Aorta (tissue), 5 donors: Measurements from ENCODE around the gene MYO18A. TPM values are rescaled to one million over a fixed set of nuclear protein-coding genes. Genes with fewer than 3 reads are reported as not detected.
"Not testable (repeated sequence)": the region's sequence is repeated elsewhere in the genome, so short reads cannot be mapped to it uniquely, and the experiment has no call there.

Experiments used
- ATAC-seq: fragments of 200-7000 bp; cut with Tn5 transposase; one replicate; pipeline ENCODE4 v1.9.1; 2022; ENCODE audit warnings: moderate library complexity; ENCODE audit not compliant: low FRiP score
- DNase-seq, 2 donors: peaks; one replicate each; pipeline ENCODE4 v3.0.0-alpha.2; 2020
- H3K27ac ChIP-seq, 2 donors: one replicate each; pipeline ENCODE4 v1.5.1; 2013; ENCODE audit warnings: low read length in 2 of 2, mild to moderate bottlenecking in 2 of 2, moderate library complexity in 2 of 2, control low read depth in 1 of 2, inconsistent platforms in 1 of 2, low read depth in 1 of 2
- H3K27me3 ChIP-seq, 2 donors: one replicate each; pipeline ENCODE4 v1.6.1; 2013; ENCODE audit warnings: control low read depth in 1 of 2, low read length in 1 of 2, mild to moderate bottlenecking in 1 of 2, moderate library complexity in 1 of 2; ENCODE audit not compliant: insufficient read depth in 2 of 2, control insufficient read depth in 1 of 2
- H3K36me3 ChIP-seq, 2 donors: one replicate each; pipeline ENCODE4 v1.6.1; 2013; ENCODE audit warnings: control low read depth in 1 of 2, low read length in 1 of 2, mild to moderate bottlenecking in 1 of 2; ENCODE audit not compliant: insufficient read depth in 2 of 2, control insufficient read depth in 1 of 2
- H3K4me1 ChIP-seq, 2 donors: one replicate each; pipeline ENCODE4 v1.6.1; 2013; ENCODE audit warnings: low read length in 2 of 2, control low read depth in 1 of 2, mild to moderate bottlenecking in 1 of 2, moderate library complexity in 1 of 2; ENCODE audit not compliant: insufficient read depth in 2 of 2, control insufficient read depth in 1 of 2
- H3K4me3 ChIP-seq, 2 donors: one replicate each; pipeline ENCODE4 v1.5.1; 2013; ENCODE audit warnings: low read length in 2 of 2, control low read depth in 1 of 2, mild to moderate bottlenecking in 1 of 2
- H3K9me3 ChIP-seq: one replicate; pipeline ENCODE4 v1.6.1; 2013; ENCODE audit warnings: mild to moderate bottlenecking, low read length; ENCODE audit not compliant: control insufficient read depth
- WGBS, 2 donors: extraction: QIAGEN DNeasy Blood & Tissue Kit; methylation state at CpG; one replicate each; pipeline ENCODE4 v1.1.7; 2013; 5-methylcytosine and 5-hydroxymethylcytosine counted together
- intact Hi-C, 2 donors: fragments of 100-400 bp; cut with DNase I; formaldehyde crosslinking; loops; one replicate each; pipeline versions ENCODE4 v1.14.2 to v1.15.0; 2022
- polyA plus RNA-seq, 2 donors: library from polyadenylated mRNA; stranded (reverse); fragments of 200-250 nt; gene quantifications; one replicate each; pipeline ENCODE4 v1.2.3, GENCODE V29; 2013
- total RNA-seq, 2 donors: library from RNA; stranded (reverse); fragmentation: NEBNext Ultra II Directional; extraction: Animal tissue kit (Norgen Biotek cat#: 25700); gene quantifications; one replicate each; pipeline ENCODE4 v1.2.1, GENCODE V29; 2021
- donor health status: healthy with polysubstance abuse.
- donor health status: Bipolar disorder and iron deficiency.
- donor health status: DM: no; HTN: no; CAD: no.
- donor health status: DM: no; HTN: no; CAD: no.
- donor health status: DM: yes; HTN: yes; CAD: no.

MYO18A gene
- total and polyA plus RNA-seq, 4 donors: 17.4 to 116 (median 104) TPM

- no peaks in the 10 kb centered on the region for H3K27me3 ChIP-seq
- intact Hi-C loops: no loop called here
- H3K36me3 ChIP-seq: no peaks in the 10 kb centered on the region
- WGBS, 2 donors: 95 to 97% methylated on average over 6 of the region's 6 CpGs
- no peak overlapping the region for H3K27ac ChIP-seq
- no peaks in the 10 kb centered on the region for H3K4me1 ChIP-seq
- no peaks in the 10 kb centered on the region for H3K9me3 ChIP-seq
- ATAC-seq (no peak), DNase-seq (peak in 1 of 2 donors; percentile 14)
- H3K4me3 ChIP-seq: no peak overlapping the region
Measured at GRCh38 chr17:29175349-29175748, 4.8 kb downstream of the MYO18A start.

GRCh38 chr17:29172589-29172988, 7.6 kb downstream of the MYO18A start:
- intact Hi-C loops: no loop called here
- ATAC-seq (no peak), DNase-seq (no peak)
- Histone ChIP-seq H3K4me1 (no peaks in the 10 kb centered on the region), H3K36me3 (no peaks in the 10 kb centered on the region), H3K27ac (no peak overlapping the region), H3K9me3 (no peaks in the 10 kb centered on the region), H3K4me3 (no peak overlapping the region), H3K27me3 (no peaks in the 10 kb centered on the region)
- 84 to 88% methylated on average over 1 of the region's 1 CpG for WGBS, 2 donors

- no peak for ATAC-seq
Measured at GRCh38 chr17:29170682-29171081, 9.5 kb downstream of the MYO18A start.

GRCh38 chr17:29169806-29170591, 10.2 kb downstream of the MYO18A start:
- WGBS, 2 donors: 92 to 93% methylated on average over 9 of the region's 9 CpGs
- H3K27ac ChIP-seq: no peak overlapping the region
- H3K36me3 ChIP-seq: peaks cover 0 to 3% of the 10 kb centered on the region in 2 donors
- peak in 1 of 2 donors; percentile 61 for DNase-seq
- no peaks in the 10 kb centered on the region for H3K4me1 ChIP-seq
- no peaks in the 10 kb centered on the region for H3K27me3 ChIP-seq
- H3K4me3 ChIP-seq: no peak overlapping the region
- no peak for ATAC-seq
- intact Hi-C loops: no loop called here
- no peaks in the 10 kb centered on the region for H3K9me3 ChIP-seq

More at GRCh38 chr17:29170682-29171081, 9.5 kb downstream of the MYO18A start:
- H3K27me3 ChIP-seq: no peaks in the 10 kb centered on the region
- H3K36me3 ChIP-seq: peaks cover 0 to 3% of the 10 kb centered on the region in 2 donors
- no peak for DNase-seq
- H3K9me3 ChIP-seq: no peaks in the 10 kb centered on the region
- WGBS, 2 donors: 94 to 97% methylated on average over 3 of the region's 3 CpGs
- no peak overlapping the region for H3K4me3 ChIP-seq
- H3K27ac ChIP-seq: no peak overlapping the region
- intact Hi-C loops: no loop called here
- no peaks in the 10 kb centered on the region for H3K4me1 ChIP-seq

DNA sequence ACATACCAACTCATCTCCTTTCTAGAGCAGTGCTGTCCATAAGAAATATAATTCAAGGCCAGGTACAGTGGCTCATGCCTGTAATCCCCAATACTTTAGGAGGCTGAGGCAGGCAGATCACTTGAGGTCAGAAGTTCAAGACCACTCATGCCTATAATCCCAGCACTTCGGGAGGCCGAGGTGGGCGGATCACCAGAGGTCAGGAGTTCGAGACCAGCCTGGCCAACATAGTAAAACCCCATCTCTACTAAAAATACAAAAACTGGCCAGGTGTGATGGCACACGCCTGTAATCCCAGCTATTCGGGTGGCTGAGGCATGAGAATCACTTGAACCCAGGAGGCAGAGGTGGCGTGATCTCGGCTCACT, 11.5 kb downstream of the MYO18A start:
- H3K36me3 ChIP-seq, H3K27ac ChIP-seq, intact Hi-C loops, H3K9me3 ChIP-seq, ATAC-seq, H3K4me3 ChIP-seq, H3K4me1 ChIP-seq, H3K27me3 ChIP-seq: not testable (repeated sequence)
- WGBS, 2 donors: 96 to 97% methylated on average over 8 of the region's 8 CpGs
- peak in 1 of 2 donors; percentile 58 for DNase-seq

DNA sequence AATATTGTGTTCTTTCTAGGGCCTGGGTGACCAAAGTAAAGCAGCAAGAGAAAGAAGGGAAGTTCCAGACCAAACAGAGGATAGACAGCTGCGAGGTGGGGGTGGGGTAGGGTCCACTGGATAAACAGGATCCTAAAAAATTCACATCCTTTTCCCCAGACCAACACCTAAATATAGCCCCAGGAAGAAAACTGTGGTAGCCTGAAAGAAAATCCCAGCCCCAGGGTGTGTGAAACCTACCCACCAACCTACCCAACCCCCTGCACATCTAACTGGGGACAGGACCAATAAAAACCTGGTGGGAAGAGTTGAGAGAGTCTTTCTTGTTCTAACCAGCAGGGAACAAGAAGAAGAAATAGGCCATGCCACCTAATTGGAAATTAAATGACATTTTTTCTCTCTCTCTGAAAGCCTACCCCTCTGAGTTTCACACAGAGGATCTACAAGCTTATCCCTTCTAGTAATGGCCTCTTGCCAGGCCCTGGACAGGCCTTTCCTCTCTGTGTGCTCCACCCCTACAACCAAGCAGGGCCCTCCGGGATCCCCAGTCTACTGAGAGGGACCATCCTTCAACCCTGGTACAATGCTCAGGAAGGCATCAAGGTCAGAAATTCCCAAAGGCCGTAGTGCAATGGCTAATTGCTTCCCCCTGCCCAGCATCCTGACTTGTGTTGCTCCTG, 12.0 kb downstream of the MYO18A start:
- Histone ChIP-seq H3K36me3 (peaks cover 0 to 3% of the 10 kb centered on the region in 2 donors), H3K9me3 (no peaks in the 10 kb centered on the region), H3K27me3 (no peaks in the 10 kb centered on the region), H3K27ac (no peak overlapping the region), H3K4me1 (peaks cover 0 to 2% of the 10 kb centered on the region in 2 donors), H3K4me3 (no peak overlapping the region)
- ATAC-seq (no peak), DNase-seq (peak in 1 of 2 donors; percentile 64)
- WGBS, 2 donors: 81 to 82% methylated on average over 3 of the region's 3 CpGs
- intact Hi-C loops: no loop called here

- DNase-seq: no peak
- H3K4me1 ChIP-seq: peaks cover 0 to 3% of the 10 kb centered on the region in 2 donors
- no peak overlapping the region for H3K4me3 ChIP-seq
- H3K27ac ChIP-seq: no peak overlapping the region
- 87 to 90% methylated on average over 4 of the region's 4 CpGs for WGBS, 2 donors
- intact Hi-C loops: no loop called here
- no peaks in the 10 kb centered on the region for H3K27me3 ChIP-seq
- no peak for ATAC-seq
- H3K36me3 ChIP-seq: peaks cover 0 to 3% of the 10 kb centered on the region in 2 donors
- no peaks in the 10 kb centered on the region for H3K9me3 ChIP-seq
Measured at GRCh38 chr17:29167393-29168078, 12.7 kb downstream of the MYO18A start.

DNA sequence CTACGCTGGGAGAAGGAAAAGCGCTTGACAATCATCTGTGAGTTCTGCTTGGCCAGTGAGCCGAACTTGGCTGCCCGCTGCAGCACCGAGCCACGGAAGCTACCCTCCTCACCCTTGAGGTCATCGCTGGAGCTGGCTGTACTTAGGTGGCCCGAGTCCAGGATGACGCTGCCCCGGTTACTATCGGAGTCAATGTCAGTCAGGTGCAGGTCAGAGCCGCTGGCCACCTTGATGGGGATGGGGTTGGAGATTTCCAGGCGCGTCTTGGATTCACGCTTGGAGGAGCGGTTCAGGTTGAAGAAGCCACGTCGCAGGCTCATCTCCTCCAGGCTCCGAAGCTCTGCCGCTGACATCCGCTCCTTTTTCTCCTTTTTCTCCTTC, 13.7 kb downstream of the MYO18A start:
- Histone ChIP-seq H3K27me3 (no peaks in the 10 kb centered on the region), H3K36me3 (peaks cover 0 to 3% of the 10 kb centered on the region in 2 donors), H3K4me3 (no peak overlapping the region), H3K27ac (no peak overlapping the region), H3K9me3 (no peaks in the 10 kb centered on the region), H3K4me1 (peaks cover 0 to 3% of the 10 kb centered on the region in 2 donors)
- 97% methylated on average over 21 of the region's 21 CpGs for WGBS, 2 donors
- no peak for DNase-seq
- no peak for ATAC-seq
- intact Hi-C loops: no loop called here
